Measurements from ENCODE around the gene TM7SF3. TPM values are rescaled to one million over a fixed set of nuclear protein-coding genes. Genes with fewer than 3 reads are reported as not detected.
A peak's percentile ranks its signal among the peaks of the same experiment; 100 is the strongest.

The TM7SF3 gene
- total RNA-seq, 1 experiment from 2014 or later, result 57.0 TPM

- ChIA-PET CTCF (no interaction called here), POLR2A (ENCODE audit: unreplicated experiment) (interaction anchor here (0.5 kb wide), 1 partner anchor 394 kb away, joined by 3 read pairs; no protein-coding TSS in a partner anchor)
- H3K4me3 ChIP-seq, result peak overlapping the region; percentile 90; the same call in 1 of the 2 replicates
- peak overlapping the region; percentile 87 for H3K4me2 ChIP-seq
- H3K36me3 ChIP-seq (ENCODE audit: low read depth), result peaks cover 28% of the 10 kb centered on the region
- DNase-seq, result no peak
- H3K27me3 ChIP-seq (ENCODE audit: insufficient read depth, low read depth), result no peaks in the 10 kb centered on the region
- no peak overlapping the region for H3K27ac ChIP-seq
- peaks cover 74% of the 10 kb centered on the region for H3K79me2 ChIP-seq (ENCODE audit: low read depth)
- TF ChIP-seq CTCF (conservative IDR thresholded peaks at IDR 0.05) (no peak), EZH2 (IDR thresholded peaks at IDR 0.05; ENCODE audit: low read depth) (no peak)
- peaks cover 25% of the 10 kb centered on the region for H3K4me1 ChIP-seq (replicated peaks; ENCODE audit: insufficient read depth)
- H3K9me2 ChIP-seq (ENCODE audit: insufficient read depth), result no peaks in the 10 kb centered on the region
- intact Hi-C loops (cut with micrococcal nuclease; ENCODE audit: unreplicated experiment), result loop anchor here (10.0 kb wide), 2 partner anchors 369 to 449 kb away; no protein-coding TSS in a partner anchor
- no peak overlapping the region for H2AFZ ChIP-seq
- BruUV-seq (replicated peaks), result no TSS peak
- peaks cover 14% of the 10 kb centered on the region for H3F3A ChIP-seq (ENCODE audit: insufficient read depth, low read depth)
- H4K20me1 ChIP-seq (ENCODE audit: insufficient read depth), result peaks cover 2% of the 10 kb centered on the region; the same call in 1 of the 2 replicates
- H3K9me3 ChIP-seq (ENCODE audit: insufficient read depth, low read depth), result no peaks in the 10 kb centered on the region
Observed at GRCh38 chr12:26935636-26936378, 78.4 kb downstream of the TM7SF3 start.

GRCh38 chr12:26929590-26929989 is 84.6 kb downstream of the TM7SF3 start:
- H3K36me3 ChIP-seq (ENCODE audit: low read depth), result peaks cover 43% of the 10 kb centered on the region
- intact Hi-C loops (cut with micrococcal nuclease; ENCODE audit: unreplicated experiment), result no loop called here
- CTCF ChIA-PET, result no interaction called here

GRCh38 chr12:26928661-26929060 is 85.5 kb downstream of the TM7SF3 start:
- POLR2A ChIA-PET (ENCODE audit: unreplicated experiment), result no interaction called here
- CTCF ChIA-PET, result no interaction called here

More at GRCh38 chr12:26929590-26929989, 84.6 kb downstream of the TM7SF3 start:
- no peak for DNase-seq
- no peaks in the 10 kb centered on the region for H3F3A ChIP-seq (ENCODE audit: insufficient read depth, low read depth)
- no peaks in the 10 kb centered on the region for H3K9me2 ChIP-seq (ENCODE audit: insufficient read depth)
- no peaks in the 10 kb centered on the region for H3K4me1 ChIP-seq (replicated peaks; ENCODE audit: insufficient read depth)
- TF ChIP-seq CTCF (conservative IDR thresholded peaks at IDR 0.05), result no peak
- TF ChIP-seq EZH2 (IDR thresholded peaks at IDR 0.05; ENCODE audit: low read depth), result no peak
- no TSS peak for BruUV-seq (replicated peaks)
- peaks cover 18% of the 10 kb centered on the region for H3K79me2 ChIP-seq (ENCODE audit: low read depth)
- no peaks in the 10 kb centered on the region for H3K27me3 ChIP-seq (ENCODE audit: insufficient read depth, low read depth)
- H2AFZ ChIP-seq, result no peak overlapping the region
- POLR2A ChIA-PET (ENCODE audit: unreplicated experiment), result no interaction called here
- H3K9me3 ChIP-seq (ENCODE audit: insufficient read depth, low read depth), result peaks cover 4% of the 10 kb centered on the region; the same call in 1 of the 2 replicates
- H3K27ac ChIP-seq, result no peak overlapping the region
- H3K4me2 ChIP-seq, result no peak overlapping the region
- no peak overlapping the region for H3K4me3 ChIP-seq
- H4K20me1 ChIP-seq (ENCODE audit: insufficient read depth), result peaks cover 2% of the 10 kb centered on the region; the same call in 1 of the 2 replicates

More at GRCh38 chr12:26928661-26929060, 85.5 kb downstream of the TM7SF3 start:
- BruUV-seq (replicated peaks), result no TSS peak
- Histone ChIP-seq H3K36me3 (ENCODE audit: low read depth) (peaks cover 39% of the 10 kb centered on the region), H4K20me1 (ENCODE audit: insufficient read depth) (peaks cover 2% of the 10 kb centered on the region; the same call in 1 of the 2 replicates), H3K27me3 (ENCODE audit: insufficient read depth, low read depth) (no peaks in the 10 kb centered on the region), H3K9me3 (ENCODE audit: insufficient read depth, low read depth) (peaks cover 4% of the 10 kb centered on the region; the same call in 1 of the 2 replicates), H3K27ac (no peak overlapping the region), H3K79me2 (ENCODE audit: low read depth) (0 out of 2 replicates have a peak, but pooled peaks cover 9% of the 10 kb centered on the region), H3K4me2 (no peak overlapping the region), H3F3A (ENCODE audit: insufficient read depth, low read depth) (no peaks in the 10 kb centered on the region), H3K4me1 (replicated peaks; ENCODE audit: insufficient read depth) (no peaks in the 10 kb centered on the region), H3K4me3 (no peak overlapping the region), H3K9me2 (ENCODE audit: insufficient read depth) (no peaks in the 10 kb centered on the region), H2AFZ (no peak overlapping the region)
- DNase-seq, result no peak
- intact Hi-C loops (cut with micrococcal nuclease; ENCODE audit: unreplicated experiment), result no loop called here
- no peak for TF ChIP-seq EZH2 (IDR thresholded peaks at IDR 0.05; ENCODE audit: low read depth)
- no peak for TF ChIP-seq CTCF (conservative IDR thresholded peaks at IDR 0.05)

Other genes starting within 250 kb of the TM7SF3 start
- 16.2 and 26.0 TPM in 2 replicates for gene ITPR2, start 181.2 kb downstream of the TM7SF3 start, total RNA-seq (2021)
- gene INTS13, start 76.4 kb downstream of the TM7SF3 start, total RNA-seq (2021), result 34.4 and 40.8 TPM in 2 replicates
- gene FGFR1OP2, start 75.9 kb downstream of the TM7SF3 start, total RNA-seq (2021), result 38.8 and 45.7 TPM in 2 replicates
- gene MED21, start 8.2 kb upstream of the TM7SF3 start, total RNA-seq (2021), result 44.1 and 83.6 TPM in 2 replicates
- gene C12orf71, start 68.2 kb upstream of the TM7SF3 start, total RNA-seq (2021), result not detected in 2 replicates
- 34.7 and 40.0 TPM in 2 replicates for gene STK38L, start 229.9 kb upstream of the TM7SF3 start, total RNA-seq (2021)